HCT116 (cell line): ENCODE results near the gene CHRNB2. TPM values are rescaled to one million over a fixed set of nuclear protein-coding genes. Genes with fewer than 3 reads are reported as not detected.

Experiments
- ATAC-seq: fragments of 200-7000 bp; cut with Tn5 transposase; 2 replicates; pipeline ENCODE4 v1.9.1; 2020; ENCODE audit warnings: mild to moderate bottlenecking, moderate library complexity
- BruUV-seq: library from RNA; stranded (reverse); fragments of 400-500 nt; replicated peaks from 2 replicates; lab custom pipeline; 2021; lab: Mats Ljungman, UMichigan
- CTCF ChIA-PET: fragments of 300-600 bp; sonication (Branson Sonifier 250); formaldehyde crosslinking; loops from one replicate; lab custom pipeline; 2021; ENCODE audit warnings: antibody characterized with exemption; lab: Charles Lee
- POLR2A ChIA-PET: fragments of 300-600, 350-600 bp; sonication (Branson Sonifier 250); formaldehyde crosslinking; loops from one replicate; lab custom pipeline; 2021; ENCODE audit warnings: antibody characterized with exemption; lab: Charles Lee
- RAD21 ChIA-PET, 2 experiments: fragments of 300-600 bp; sonication (Branson Sonifier 250); formaldehyde crosslinking; loops; one replicate each; lab custom pipeline; 2023; ENCODE audit warnings: low total read pairs in 2 of 2; ENCODE audit not compliant: uncharacterized antibody in 2 of 2, unreplicated experiment in 2 of 2, low non-redundant PET in 1 of 2; lab: Charles Lee
- DNase-seq: peaks from one replicate; pipeline ENCODE4 v3.0.0-alpha.2; 2010; ENCODE audit warnings: low read depth, low spot score
- H2AFZ ChIP-seq: fragments of 200-600 bp; shearing (Covaris generic), sonication (generic); 2 replicates; pipeline ENCODE4 v1.6.1; 2017; ENCODE audit warnings: low read depth, mixed run types, mixed read lengths, antibody characterized with exemption, low read length; ENCODE audit not compliant: poor library complexity, severe bottlenecking
- H3K27ac ChIP-seq: 2 replicates; pipeline ENCODE4 v1.5.1; 2012; ENCODE audit warnings: low read depth, low read length
- H3K27me3 ChIP-seq: fragments of 200-600 bp; sonication (generic); 2 replicates; pipeline ENCODE4 v1.6.1; 2016; ENCODE audit warnings: mixed run types, low read length, mixed read lengths; ENCODE audit not compliant: insufficient read depth
- H3K36me3 ChIP-seq, 2 experiments: fragments of 200-500 bp in 1 of 2; fragments of 200-600 bp in 1 of 2; sonication (Bioruptor generic) in 1 of 2; sonication (generic) in 1 of 2; 2 replicates each; pipeline versions ENCODE4 v1.5.1 to v1.6.1; 2014 to 2016; ENCODE audit warnings: low read length in 2 of 2, inconsistent platforms in 1 of 2, mixed read lengths in 1 of 2, mixed run types in 1 of 2; ENCODE audit not compliant: insufficient read depth in 2 of 2, control insufficient read depth in 1 of 2
- H3K4me1 ChIP-seq, 2 experiments: fragments of 200-600 bp in 1 of 2; sonication (generic) in 1 of 2; 2 replicates each; pipeline versions ENCODE4 v1.5.1 to v1.6.1; 2012 to 2017; ENCODE audit warnings: low read length in 2 of 2, inconsistent platforms in 1 of 2, mild to moderate bottlenecking in 1 of 2, mixed read lengths in 1 of 2, mixed run types in 1 of 2, moderate library complexity in 1 of 2; ENCODE audit not compliant: insufficient read depth in 2 of 2, control insufficient read depth in 1 of 2
- H3K4me2 ChIP-seq: fragments of 200-600 bp; sonication (generic); 2 replicates; pipeline ENCODE4 v1.6.1; 2017; ENCODE audit warnings: mixed run types, low read length, mixed read lengths
- H3K4me3 ChIP-seq, 2 experiments: fragments of 200-600 bp in 1 of 2; sonication (generic) in 1 of 2; replicated peaks in 1 of 2; 2 replicates each; pipeline ENCODE4 v1.5.1; 2011 to 2016; ENCODE audit warnings: low read length in 2 of 2, control low read depth in 1 of 2, low read depth in 1 of 2, mild to moderate bottlenecking in 1 of 2, mixed read lengths in 1 of 2, mixed run types in 1 of 2
- H3K79me2 ChIP-seq: fragments of 200-600 bp; sonication (generic); 2 replicates; pipeline ENCODE4 v1.6.1; 2017; ENCODE audit warnings: mild to moderate bottlenecking, mixed run types, low read length, moderate library complexity, mixed read lengths; ENCODE audit not compliant: insufficient read depth
- H3K9ac ChIP-seq: fragments of 200-600 bp; sonication (generic); 2 replicates; pipeline ENCODE4 v1.6.1; 2016; ENCODE audit warnings: low read length, mixed read lengths
- H3K9me2 ChIP-seq: fragments of 200-600 bp; sonication (generic), shearing (Covaris generic); 2 replicates; pipeline ENCODE4 v1.6.1; 2017; ENCODE audit warnings: mixed run types, mild to moderate bottlenecking, moderate library complexity; ENCODE audit not compliant: insufficient read depth
- H3K9me3 ChIP-seq, 2 experiments: fragments of 200-500 bp in 1 of 2; fragments of 200-600 bp in 1 of 2; sonication (Bioruptor generic) in 1 of 2; sonication (generic) in 1 of 2; 2 replicates each; pipeline ENCODE4 v1.6.1; 2014 to 2017; ENCODE audit warnings: low read length in 2 of 2, mixed read lengths in 2 of 2, inconsistent platforms in 1 of 2, low read depth in 1 of 2, mild to moderate bottlenecking in 1 of 2, mixed run types in 1 of 2, moderate library complexity in 1 of 2; ENCODE audit not compliant: control insufficient read depth in 1 of 2, insufficient read depth in 1 of 2
- H4K20me1 ChIP-seq: fragments of 200-600 bp; sonication (generic), shearing (Covaris generic); 2 replicates; pipeline ENCODE4 v1.6.1; 2017; ENCODE audit warnings: mixed run types, mild to moderate bottlenecking, moderate library complexity; ENCODE audit not compliant: insufficient read depth
- CEBPB ChIP-seq: IDR thresholded peaks from 2 replicates; pipeline ENCODE4 v1.6.1; 2012; ENCODE audit warnings: low read depth
- CTCF ChIP-seq, 3 experiments: fragments of 200-600 bp in 1 of 3; sonication (generic) in 1 of 3; IDR thresholded peaks in 2 of 3; conservative IDR thresholded peaks in 1 of 3; 2 replicates each; pipeline ENCODE4 v1.5.1; 2012 to 2017; ENCODE audit warnings: low read depth in 2 of 3, low read length in 2 of 3, antibody characterized with exemption in 1 of 3, borderline replicate concordance in 1 of 3, control low read depth in 1 of 3, mild to moderate bottlenecking in 1 of 3, mixed read lengths in 1 of 3, mixed run types in 1 of 3, moderate library complexity in 1 of 3; ENCODE audit not compliant: insufficient read depth in 1 of 3
- EGR1 ChIP-seq: IDR thresholded peaks from 2 replicates; pipeline ENCODE4 v1.6.1; 2012; ENCODE audit warnings: low read depth
- ELF1 ChIP-seq: IDR thresholded peaks from 2 replicates; pipeline ENCODE4 v1.6.1; 2012; ENCODE audit warnings: low read depth, borderline replicate concordance
- EZH2 ChIP-seq: fragments of 200-600 bp; sonication (generic); IDR thresholded peaks from 2 replicates; pipeline ENCODE4 v1.6.1; 2017; ENCODE audit warnings: antibody characterized with exemption, mixed run types
- EZH2phosphoT487 ChIP-seq: fragments of 200-600 bp; IDR thresholded peaks from 2 replicates; pipeline ENCODE4 v1.6.1; 2018; ENCODE audit warnings: antibody characterized with exemption, borderline replicate concordance
- JUND ChIP-seq: IDR thresholded peaks from 2 replicates; pipeline ENCODE4 v1.6.1; 2012
- POLR2A ChIP-seq: IDR thresholded peaks from 2 replicates; pipeline ENCODE4 v1.7.0; 2011; ENCODE audit warnings: borderline replicate concordance; ENCODE audit not compliant: insufficient read depth, insufficient read length; ENCODE audit errors: extremely low read depth
- POLR2AphosphoS5 ChIP-seq: IDR thresholded peaks from 2 replicates; pipeline ENCODE4 v1.6.1; 2011; ENCODE audit warnings: mild to moderate bottlenecking, low read depth, low read length, moderate library complexity
- SP1 ChIP-seq: IDR thresholded peaks from 2 replicates; pipeline ENCODE4 v1.6.1; 2012; ENCODE audit warnings: low read depth
- SRF ChIP-seq: IDR thresholded peaks from 2 replicates; pipeline ENCODE4 v1.6.1; 2012; ENCODE audit warnings: low read depth
- YY1 ChIP-seq: IDR thresholded peaks from 2 replicates; pipeline ENCODE4 v1.6.1; 2011; ENCODE audit warnings: low read length, low read depth, moderate library complexity, mild to moderate bottlenecking; ENCODE audit not compliant: insufficient replicate concordance; ENCODE audit errors: extremely low read depth
- ZNF274 ChIP-seq: fragments of 200-500 bp; sonication (Bioruptor generic); IDR thresholded peaks from 2 replicates; pipeline ENCODE4 v1.6.1; 2014; ENCODE audit warnings: mild to moderate bottlenecking, low read depth, low read length, inconsistent platforms
- intact Hi-C: fragments of 100-400 bp; cut with micrococcal nuclease; formaldehyde crosslinking; loops from 2 replicates; pipeline ENCODE4 v1.10.0; 2022
- total RNA-seq: library from RNA; stranded (reverse); gene quantifications from one replicate; pipeline ENCODE4 v1.2.1, GENCODE V29; 2021; ENCODE audit not compliant: unreplicated experiment
- TF ChIP-seq, protein P1 (sequence below): IDR thresholded peaks from 2 replicates; pipeline ENCODE4 v1.6.1; 2012; ENCODE audit warnings: low read depth
- TF ChIP-seq, protein P2 (sequence below): IDR thresholded peaks from 2 replicates; pipeline ENCODE4 v1.6.1; 2011; ENCODE audit warnings: mild to moderate bottlenecking, low read length, moderate library complexity; ENCODE audit not compliant: insufficient replicate concordance; ENCODE audit errors: extremely low read depth

The CHRNB2 gene
- total RNA-seq, 1 experiment from 2014 or later, result not detected

DNA sequence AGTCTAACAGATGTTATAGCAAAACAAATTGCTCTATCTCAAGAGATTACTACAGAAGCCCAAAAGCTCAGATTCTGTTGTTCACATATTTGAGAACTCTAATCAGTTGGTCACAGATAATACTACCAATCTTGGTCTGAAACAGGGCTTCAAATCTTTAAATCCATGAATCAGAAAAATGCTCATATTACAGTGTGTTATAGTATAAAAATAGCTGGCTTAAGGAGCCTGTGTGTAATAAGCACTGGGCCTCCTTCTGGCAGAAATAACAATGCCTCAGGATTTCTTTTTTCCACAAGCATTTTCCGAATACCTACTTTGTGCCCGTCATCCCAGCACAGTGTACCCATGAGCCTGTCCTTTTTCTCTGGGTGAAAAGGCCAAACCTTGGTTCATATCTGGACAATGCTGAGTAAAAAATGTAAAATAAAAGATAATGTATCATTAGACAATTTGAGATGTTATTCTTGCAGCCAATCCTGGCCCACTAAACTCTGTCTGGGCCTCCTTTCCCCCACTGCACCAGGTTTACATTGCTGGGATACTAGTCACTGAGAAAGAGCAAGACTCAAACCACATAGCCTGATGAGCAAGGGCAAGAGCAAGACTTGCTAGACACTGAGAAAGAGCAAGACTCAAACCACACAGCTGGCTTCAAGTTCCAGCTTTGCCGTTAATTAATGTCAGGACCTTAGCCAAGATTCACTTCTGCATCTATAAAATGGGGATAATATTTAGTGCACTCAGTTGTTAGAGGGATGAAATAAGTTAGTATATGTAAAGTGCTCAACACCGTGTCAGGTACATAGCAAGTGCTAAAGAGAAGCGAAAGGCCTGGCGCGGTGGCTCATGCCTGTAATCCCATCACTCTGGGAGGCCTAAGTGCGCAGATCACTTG, 57.4 kb downstream of the CHRNB2 start:
- ChIA-PET POLR2A (no interaction called here), CTCF (no interaction called here), RAD21 (no interaction called here)
- H3K79me2 ChIP-seq, result peaks cover 75% of the 10 kb centered on the region
- no peaks in the 10 kb centered on the region for H3K9me3 ChIP-seq
- no peak overlapping the region for H3K9ac ChIP-seq
- DNase-seq, result no peak
- H3K4me1 ChIP-seq, result peaks cover 4 to 17% of the 10 kb centered on the region in 2 experiments; a peak in 3 of 4 replicates
- H3K27ac ChIP-seq, result no peak overlapping the region
- H3K4me3 ChIP-seq, result no peak overlapping the region
- no peak for ATAC-seq
- no peak overlapping the region for H3K4me2 ChIP-seq
- peaks cover 3% of the 10 kb centered on the region; the same call in 1 of the 2 replicates for H4K20me1 ChIP-seq
- TSS peak; percentile 17 for BruUV-seq
- no peaks in the 10 kb centered on the region for H3K27me3 ChIP-seq
- peaks cover 0 to 4% of the 10 kb centered on the region in 2 experiments; a peak in 1 of 4 replicates for H3K36me3 ChIP-seq
- intact Hi-C loops, result no loop called here
- H3K9me2 ChIP-seq, result no peaks in the 10 kb centered on the region
- no peak overlapping the region for H2AFZ ChIP-seq
- TF ChIP-seq CTCF (IDR thresholded peaks at IDR 0.05 in 2 of 3, conservative IDR thresholded peaks at IDR 0.05 in 1 of 3; ENCODE audit: borderline replicate concordance in 1 of 3, insufficient read depth in 1 of 3, low read depth in 2 of 3, low read length in 2 of 3) (no peak), ZNF274 (no peak), POLR2AphosphoS5 (no peak), SP1 (no peak), EZH2 (no peak), EGR1 (no peak), ELF1 (no peak), YY1 (no peak), JUND (no peak), SRF (no peak), POLR2A (no peak), CEBPB (no peak), EZH2phosphoT487 (no peak)
- TF ChIP-seq, protein P1, sequence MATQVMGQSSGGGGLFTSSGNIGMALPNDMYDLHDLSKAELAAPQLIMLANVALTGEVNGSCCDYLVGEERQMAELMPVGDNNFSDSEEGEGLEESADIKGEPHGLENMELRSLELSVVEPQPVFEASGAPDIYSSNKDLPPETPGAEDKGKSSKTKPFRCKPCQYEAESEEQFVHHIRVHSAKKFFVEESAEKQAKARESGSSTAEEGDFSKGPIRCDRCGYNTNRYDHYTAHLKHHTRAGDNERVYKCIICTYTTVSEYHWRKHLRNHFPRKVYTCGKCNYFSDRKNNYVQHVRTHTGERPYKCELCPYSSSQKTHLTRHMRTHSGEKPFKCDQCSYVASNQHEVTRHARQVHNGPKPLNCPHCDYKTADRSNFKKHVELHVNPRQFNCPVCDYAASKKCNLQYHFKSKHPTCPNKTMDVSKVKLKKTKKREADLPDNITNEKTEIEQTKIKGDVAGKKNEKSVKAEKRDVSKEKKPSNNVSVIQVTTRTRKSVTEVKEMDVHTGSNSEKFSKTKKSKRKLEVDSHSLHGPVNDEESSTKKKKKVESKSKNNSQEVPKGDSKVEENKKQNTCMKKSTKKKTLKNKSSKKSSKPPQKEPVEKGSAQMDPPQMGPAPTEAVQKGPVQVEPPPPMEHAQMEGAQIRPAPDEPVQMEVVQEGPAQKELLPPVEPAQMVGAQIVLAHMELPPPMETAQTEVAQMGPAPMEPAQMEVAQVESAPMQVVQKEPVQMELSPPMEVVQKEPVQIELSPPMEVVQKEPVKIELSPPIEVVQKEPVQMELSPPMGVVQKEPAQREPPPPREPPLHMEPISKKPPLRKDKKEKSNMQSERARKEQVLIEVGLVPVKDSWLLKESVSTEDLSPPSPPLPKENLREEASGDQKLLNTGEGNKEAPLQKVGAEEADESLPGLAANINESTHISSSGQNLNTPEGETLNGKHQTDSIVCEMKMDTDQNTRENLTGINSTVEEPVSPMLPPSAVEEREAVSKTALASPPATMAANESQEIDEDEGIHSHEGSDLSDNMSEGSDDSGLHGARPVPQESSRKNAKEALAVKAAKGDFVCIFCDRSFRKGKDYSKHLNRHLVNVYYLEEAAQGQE, result no peak
- TF ChIP-seq, protein P2, sequence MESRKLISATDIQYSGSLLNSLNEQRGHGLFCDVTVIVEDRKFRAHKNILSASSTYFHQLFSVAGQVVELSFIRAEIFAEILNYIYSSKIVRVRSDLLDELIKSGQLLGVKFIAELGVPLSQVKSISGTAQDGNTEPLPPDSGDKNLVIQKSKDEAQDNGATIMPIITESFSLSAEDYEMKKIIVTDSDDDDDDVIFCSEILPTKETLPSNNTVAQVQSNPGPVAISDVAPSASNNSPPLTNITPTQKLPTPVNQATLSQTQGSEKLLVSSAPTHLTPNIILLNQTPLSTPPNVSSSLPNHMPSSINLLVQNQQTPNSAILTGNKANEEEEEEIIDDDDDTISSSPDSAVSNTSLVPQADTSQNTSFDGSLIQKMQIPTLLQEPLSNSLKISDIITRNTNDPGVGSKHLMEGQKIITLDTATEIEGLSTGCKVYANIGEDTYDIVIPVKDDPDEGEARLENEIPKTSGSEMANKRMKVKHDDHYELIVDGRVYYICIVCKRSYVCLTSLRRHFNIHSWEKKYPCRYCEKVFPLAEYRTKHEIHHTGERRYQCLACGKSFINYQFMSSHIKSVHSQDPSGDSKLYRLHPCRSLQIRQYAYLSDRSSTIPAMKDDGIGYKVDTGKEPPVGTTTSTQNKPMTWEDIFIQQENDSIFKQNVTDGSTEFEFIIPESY, result no peak
